GM12873 (cell line): ENCODE measurements around the gene THEM5.

Source experiments
- CTCF ChIP-seq: IDR thresholded peaks from 2 replicates; pipeline ENCODE4 v1.5.1; 2012; ENCODE audit warnings: low read depth, mild to moderate bottlenecking, moderate library complexity, low read length, control low read depth; ENCODE audit not compliant: insufficient read depth; ENCODE audit errors: missing control alignments

The THEM5 gene

GRCh38 chr1:151805066-151805820 lies 48.3 kb downstream of the THEM5 start, which contains the start of gene LINGO4:
LINGO4 (minus strand) TSS chr1:151805419; CDS start chr1:151802704, 2,715 bp downstream.
- TF ChIP-seq CTCF, result no peak

- TF ChIP-seq CTCF, result no peak
Measured at GRCh38 chr1:151803915-151804314, 49.6 kb downstream of the THEM5 start.

- TF ChIP-seq CTCF, result no peak
Measured at GRCh38 chr1:151803164-151803563, 50.3 kb downstream of the THEM5 start.

DNA sequence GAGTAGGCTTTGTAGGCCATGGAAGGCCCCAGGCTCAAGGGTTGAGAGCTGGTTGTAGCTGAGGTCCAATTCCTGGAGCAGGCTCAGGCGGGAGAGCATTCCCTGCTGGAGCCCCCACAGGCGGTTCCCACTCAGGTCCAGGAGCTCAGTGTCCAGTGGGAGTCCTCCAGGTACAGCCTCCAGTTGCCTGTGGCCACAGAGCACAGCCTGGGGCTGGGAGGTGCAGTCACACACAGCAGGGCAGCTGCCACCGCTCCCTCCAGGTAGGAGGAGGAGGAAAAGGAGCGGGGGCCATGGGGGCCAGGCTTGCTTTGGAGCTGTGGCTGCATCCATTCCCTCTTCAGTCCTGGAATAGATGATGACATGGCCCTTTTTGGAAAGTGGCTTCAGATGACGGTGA lies 51.1 kb downstream of the THEM5 start:
- no peak for TF ChIP-seq CTCF

DNA sequence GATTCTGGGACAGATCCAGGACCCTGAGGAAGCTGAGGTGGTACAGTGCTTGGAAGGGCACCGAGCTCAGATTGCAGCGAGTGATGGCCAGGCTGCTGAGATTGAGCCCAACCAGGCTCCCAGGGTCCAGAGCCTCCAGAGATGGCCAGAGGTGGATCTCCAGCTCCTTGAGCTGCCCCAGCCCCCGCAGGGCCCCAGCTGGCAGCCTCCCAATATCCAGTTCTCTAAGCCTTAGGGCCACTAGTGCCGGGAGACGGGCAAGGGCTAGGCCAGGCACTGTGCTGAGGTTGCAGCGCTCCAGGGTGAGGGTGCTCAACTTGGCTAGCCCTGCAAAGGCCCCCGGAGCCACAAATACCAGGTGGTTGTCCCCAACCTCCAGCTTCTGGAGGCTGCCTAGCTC lies 51.7 kb downstream of the THEM5 start:
- no peak for TF ChIP-seq CTCF

DNA sequence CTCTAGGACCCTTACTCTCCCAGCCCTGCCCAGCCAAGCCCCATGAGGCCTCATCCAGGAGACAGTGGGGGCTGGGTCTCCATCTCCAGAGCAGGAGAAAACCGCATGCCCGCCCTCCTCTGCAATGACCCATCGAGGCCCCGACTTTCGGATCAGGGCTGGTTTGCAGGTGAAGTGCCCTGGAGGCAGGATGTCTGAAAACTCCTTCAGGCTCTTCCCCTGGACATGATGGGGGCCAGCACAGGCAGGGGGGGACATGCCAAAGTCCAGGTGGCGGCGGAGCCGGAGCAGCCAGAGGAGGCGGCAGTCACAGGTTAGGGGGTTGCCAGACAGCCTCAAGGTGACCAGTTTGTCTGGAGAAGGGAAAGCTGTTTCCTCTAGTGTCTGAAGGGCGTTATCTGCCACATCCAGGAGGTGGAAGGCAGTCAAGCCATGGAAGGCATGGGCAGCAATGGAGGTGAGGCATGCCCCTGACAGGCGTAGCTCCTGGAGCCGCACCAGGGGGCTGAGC lies 52.1 kb downstream of the THEM5 start:
- no peak for TF ChIP-seq CTCF

- TF ChIP-seq CTCF, result no peak
Measured at GRCh38 chr1:151800830-151801229, 52.7 kb downstream of the THEM5 start.
